HEK293 (cell line): ENCODE results near the gene RPS6KA2.

Experiments used
- CTCF ChIA-PET: fragments of 350-600 bp; formaldehyde crosslinking; extraction: SDS; loops from one replicate; lab custom pipeline; 2021; ENCODE audit warnings: antibody characterized with exemption; lab: Yijun Ruan, JAX
- POLR2A ChIA-PET: fragments of 300-600 bp; formaldehyde crosslinking; extraction: SDS; loops from one replicate; lab custom pipeline; 2020; ENCODE audit warnings: antibody characterized with exemption, inconsistent platforms; lab: Yijun Ruan, JAX
- H3K27ac ChIP-seq: fragments of 200-500 bp; sonication (Bioruptor generic); 2 replicates; pipeline ENCODE4 v1.5.1; 2014; ENCODE audit warnings: low read depth, low read length, control low read depth, inconsistent platforms; ENCODE audit errors: extremely low read depth
- H3K36me3 ChIP-seq, 2 experiments: fragments of 200-500 bp in 1 of 2; sonication (Bioruptor generic) in 1 of 2; 1 replicate in 1 of 2; 2 replicates in 1 of 2; pipeline ENCODE4 v1.5.1; 2014 to 2017; ENCODE audit warnings: inconsistent platforms in 2 of 2, low read length in 2 of 2; ENCODE audit not compliant: control insufficient read depth in 2 of 2, insufficient read depth in 1 of 2
- H3K4me1 ChIP-seq: fragments of 200-500 bp; sonication (Bioruptor generic); 2 replicates; pipeline ENCODE4 v1.5.1; 2014; ENCODE audit warnings: mild to moderate bottlenecking, low read length, inconsistent platforms; ENCODE audit not compliant: control insufficient read depth, insufficient read depth
- H3K4me3 ChIP-seq: 2 replicates; pipeline ENCODE4 v1.5.1; 2011; ENCODE audit warnings: low read depth, mild to moderate bottlenecking, control low read depth, low read length, moderate library complexity
- H3K9me3 ChIP-seq: fragments of 200-500 bp; sonication (Bioruptor generic); 2 replicates; pipeline ENCODE4 v1.5.1; 2014; ENCODE audit warnings: low read depth, low read length, inconsistent platforms; ENCODE audit not compliant: control insufficient read depth, insufficient read depth
- GLI2 ChIP-seq: fragments of 450-650 bp; formaldehyde crosslinking; IDR thresholded peaks from 2 replicates; pipeline ENCODE4; 2017; ENCODE audit warnings: missing biosample characterization, missing genetic modification characterization, low read depth, borderline replicate concordance
- KLF10 ChIP-seq: fragments of 450-650 bp; IDR thresholded peaks from 2 replicates; pipeline ENCODE4 v1.5.1; 2018; ENCODE audit warnings: missing biosample characterization, mild to moderate bottlenecking, missing genetic modification characterization
- SETDB1 ChIP-seq: IDR thresholded peaks from one replicate; pipeline ENCODE4 v1.6.1; 2017; ENCODE audit warnings: mild to moderate bottlenecking, low read length, moderate library complexity, mixed read lengths; ENCODE audit not compliant: insufficient read length
- TSHZ1 ChIP-seq: fragments of 450-650 bp; formaldehyde crosslinking; IDR thresholded peaks from 2 replicates; pipeline ENCODE4 v1.5.1; 2016; ENCODE audit warnings: missing biosample characterization, missing genetic modification characterization, borderline replicate concordance
- ZBTB49 ChIP-seq: fragments of 450-650 bp; formaldehyde crosslinking; IDR thresholded peaks from 2 replicates; pipeline ENCODE4 v1.5.1; 2016; ENCODE audit warnings: missing biosample characterization, missing genetic modification characterization, low read depth
- ZNF112 ChIP-seq: fragments of 450-650 bp; formaldehyde crosslinking; IDR thresholded peaks from 2 replicates; pipeline ENCODE4 v1.5.0; 2017; ENCODE audit warnings: missing biosample characterization, missing genetic modification characterization
- ZNF157 ChIP-seq: fragments of 450-650 bp; formaldehyde crosslinking; IDR thresholded peaks from 2 replicates; pipeline ENCODE4 v1.5.1; 2016; ENCODE audit warnings: missing biosample characterization, missing genetic modification characterization
- ZNF184 ChIP-seq: fragments of 450-650 bp; IDR thresholded peaks from 2 replicates; pipeline ENCODE4 v1.5.1; 2018; ENCODE audit warnings: missing biosample characterization, mild to moderate bottlenecking, missing genetic modification characterization
- ZNF211 ChIP-seq: fragments of 450-650 bp; formaldehyde crosslinking; IDR thresholded peaks from 2 replicates; pipeline ENCODE4 v1.5.1; 2016; ENCODE audit warnings: low read depth, missing biosample characterization, missing genetic modification characterization
- ZNF335 ChIP-seq: fragments of 450-650 bp; formaldehyde crosslinking; conservative IDR thresholded peaks from 2 replicates; pipeline ENCODE4 v1.5.1; 2016; ENCODE audit warnings: missing biosample characterization, missing genetic modification characterization
- ZNF366 ChIP-seq: fragments of 450-650 bp; formaldehyde crosslinking; conservative IDR thresholded peaks from 2 replicates; pipeline ENCODE4 v1.5.1; 2016; ENCODE audit warnings: missing biosample characterization, missing genetic modification characterization
- ZNF529 ChIP-seq: fragments of 450-650 bp; formaldehyde crosslinking; IDR thresholded peaks from 2 replicates; pipeline ENCODE4 v1.5.1; 2017; ENCODE audit warnings: missing genetic modification characterization, missing biosample characterization; ENCODE audit not compliant: insufficient replicate concordance
- ZNF549 ChIP-seq: fragments of 450-650 bp; IDR thresholded peaks from 2 replicates; pipeline ENCODE4 v1.5.1; 2018; ENCODE audit warnings: missing biosample characterization, missing genetic modification characterization, mild to moderate bottlenecking, inconsistent platforms, moderate library complexity
- ZNF585B ChIP-seq: fragments of 450-650 bp; formaldehyde crosslinking; IDR thresholded peaks from 2 replicates; pipeline ENCODE4 v1.5.1; 2016; ENCODE audit warnings: missing biosample characterization, missing genetic modification characterization
- ZNF600 ChIP-seq: fragments of 450-650 bp; formaldehyde crosslinking; IDR thresholded peaks from 2 replicates; pipeline ENCODE4 v1.5.1; 2016; ENCODE audit warnings: missing biosample characterization, missing genetic modification characterization
- ZNF785 ChIP-seq: fragments of 450-650 bp; formaldehyde crosslinking; IDR thresholded peaks from 2 replicates; pipeline ENCODE4 v1.5.1; 2016; ENCODE audit warnings: missing biosample characterization, missing genetic modification characterization
- ZNF843 ChIP-seq: fragments of 450-650 bp; formaldehyde crosslinking; IDR thresholded peaks from 2 replicates; pipeline ENCODE4 v1.5.1; 2016; ENCODE audit warnings: missing biosample characterization, missing genetic modification characterization
- ZXDB ChIP-seq: fragments of 450-650 bp; formaldehyde crosslinking; IDR thresholded peaks from 2 replicates; pipeline ENCODE4 v1.5.1; 2016; ENCODE audit warnings: missing biosample characterization, missing genetic modification characterization
- TF ChIP-seq, protein P1 (sequence below): fragments of 450-650 bp; formaldehyde crosslinking; optimal IDR thresholded peaks from 2 replicates; pipeline ENCODE3; 2016; ENCODE audit warnings: missing biosample characterization, mild to moderate bottlenecking, missing genetic modification characterization
- TF ChIP-seq, protein P2 (sequence below): fragments of 450-650 bp; formaldehyde crosslinking; IDR thresholded peaks from 2 replicates; pipeline ENCODE4 v1.5.1; 2016; ENCODE audit warnings: missing biosample characterization, missing genetic modification characterization

Gene RPS6KA2

GRCh38 chr6:166559662-166560061 lies 67.4 kb downstream of the RPS6KA2 start:
- Histone ChIP-seq H3K4me1 (no peaks in the 10 kb centered on the region), H3K36me3 (no peaks in the 10 kb centered on the region), H3K27ac (no peak overlapping the region), H3K9me3 (no peaks in the 10 kb centered on the region), H3K4me3 (no peak overlapping the region)
- TF ChIP-seq SETDB1 = peak; percentile 71
- TF ChIP-seq ZNF529 (tag by site-specific recombination) = no peak
- POLR2A ChIA-PET = no interaction called here
- CTCF ChIA-PET = no interaction called here

DNA sequence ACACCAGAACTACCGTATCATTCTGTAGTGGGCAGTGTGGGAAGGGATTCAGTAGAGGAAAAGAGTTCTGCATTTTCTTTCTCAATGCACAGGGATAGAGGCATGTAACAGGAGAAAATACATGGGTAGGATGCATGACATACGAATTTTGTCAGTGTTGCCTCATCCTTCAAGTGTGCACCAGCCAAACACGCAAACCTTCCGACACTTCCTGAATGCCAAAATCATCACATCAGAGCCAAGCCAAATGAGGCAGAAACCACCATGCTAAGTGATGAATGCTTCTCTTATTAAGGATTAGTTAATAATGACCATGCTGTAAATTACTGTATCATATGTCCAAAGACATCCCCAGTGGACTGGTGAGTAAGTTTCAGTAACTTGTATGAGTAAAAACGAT lies 67.8 kb downstream of the RPS6KA2 start:
- H3K9me3 ChIP-seq = no peaks in the 10 kb centered on the region
- POLR2A ChIA-PET = no interaction called here
- H3K4me1 ChIP-seq = no peaks in the 10 kb centered on the region
- no peak overlapping the region for H3K27ac ChIP-seq
- TF ChIP-seq ZXDB (tag by site-specific recombination) = no peak
- TF ChIP-seq, all 188 proteins: peak for 0
- no peaks in the 10 kb centered on the region for H3K36me3 ChIP-seq
- no peak overlapping the region for H3K4me3 ChIP-seq
- CTCF ChIA-PET = no interaction called here

DNA sequence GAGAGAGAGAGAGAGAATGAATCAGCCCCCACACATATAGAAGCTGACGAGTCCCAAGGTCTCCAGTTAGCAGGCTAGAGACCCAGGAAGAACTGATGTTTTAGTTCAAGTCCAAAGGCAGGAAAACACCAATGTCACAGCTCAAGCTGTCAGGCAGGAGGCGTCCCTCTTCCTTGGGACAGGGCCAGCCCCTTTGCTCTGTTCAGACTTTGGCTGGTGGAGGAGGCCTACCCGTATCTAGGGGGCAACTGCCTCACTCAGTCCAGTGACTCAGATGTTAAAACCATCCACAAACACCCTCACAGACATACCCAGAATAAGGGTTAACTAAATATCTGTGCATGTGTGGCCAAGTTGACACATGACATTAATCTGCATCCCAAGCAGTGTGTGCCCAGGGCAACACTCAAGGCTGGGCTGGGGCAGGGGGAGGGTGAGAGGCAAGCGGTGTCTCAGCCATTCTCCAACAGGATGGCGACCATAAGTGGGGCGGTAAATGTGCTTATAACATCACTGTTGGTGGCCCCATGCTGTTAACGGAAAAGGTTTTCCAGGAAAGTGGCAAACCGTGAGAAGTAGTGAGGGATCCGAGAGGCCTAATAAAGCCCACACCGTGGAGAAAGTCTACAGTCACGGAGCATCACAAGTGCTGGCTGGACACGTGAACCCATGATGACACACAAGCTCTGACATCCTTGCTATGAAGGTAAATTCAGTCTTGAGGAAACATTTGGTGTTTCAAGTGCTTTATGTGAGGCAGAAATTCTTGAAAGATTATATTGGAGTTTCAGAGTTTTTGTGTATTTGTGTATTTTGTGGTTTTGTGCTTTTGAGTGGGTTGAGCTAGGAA lies 68.7 kb downstream of the RPS6KA2 start:
- no peak overlapping the region for H3K4me3 ChIP-seq
- H3K4me1 ChIP-seq = no peaks in the 10 kb centered on the region
- CTCF ChIA-PET = no interaction called here
- POLR2A ChIA-PET = no interaction called here
- no peak overlapping the region for H3K27ac ChIP-seq
- H3K9me3 ChIP-seq = no peaks in the 10 kb centered on the region
- TF ChIP-seq ZNF366 (tag by site-specific recombination) (no peak), ZNF785 (no peak), ZNF843 (tag by site-specific recombination) (no peak), ZNF335 (no peak), ZBTB49 (tag by site-specific recombination) (no peak), ZNF211 (no peak), ZNF549 (no peak), ZNF112 (tag by site-specific recombination) (no peak), ZNF600 (no peak), GLI2 (tag by site-specific recombination) (no peak), TSHZ1 (no peak), ZNF585B (tag by site-specific recombination) (no peak), KLF10 (tag by site-specific recombination) (no peak), ZNF157 (tag by site-specific recombination) (no peak), ZNF184 (tag by site-specific recombination) (no peak)
- TF ChIP-seq, protein P1, sequence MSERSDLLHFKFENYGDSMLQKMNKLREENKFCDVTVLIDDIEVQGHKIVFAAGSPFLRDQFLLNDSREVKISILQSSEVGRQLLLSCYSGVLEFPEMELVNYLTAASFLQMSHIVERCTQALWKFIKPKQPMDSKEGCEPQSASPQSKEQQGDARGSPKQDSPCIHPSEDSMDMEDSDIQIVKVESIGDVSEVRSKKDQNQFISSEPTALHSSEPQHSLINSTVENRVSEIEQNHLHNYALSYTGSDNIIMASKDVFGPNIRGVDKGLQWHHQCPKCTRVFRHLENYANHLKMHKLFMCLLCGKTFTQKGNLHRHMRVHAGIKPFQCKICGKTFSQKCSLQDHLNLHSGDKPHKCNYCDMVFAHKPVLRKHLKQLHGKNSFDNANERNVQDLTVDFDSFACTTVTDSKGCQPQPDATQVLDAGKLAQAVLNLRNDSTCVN (tag by site-specific recombination) = no peak
- TF ChIP-seq, protein P2, sequence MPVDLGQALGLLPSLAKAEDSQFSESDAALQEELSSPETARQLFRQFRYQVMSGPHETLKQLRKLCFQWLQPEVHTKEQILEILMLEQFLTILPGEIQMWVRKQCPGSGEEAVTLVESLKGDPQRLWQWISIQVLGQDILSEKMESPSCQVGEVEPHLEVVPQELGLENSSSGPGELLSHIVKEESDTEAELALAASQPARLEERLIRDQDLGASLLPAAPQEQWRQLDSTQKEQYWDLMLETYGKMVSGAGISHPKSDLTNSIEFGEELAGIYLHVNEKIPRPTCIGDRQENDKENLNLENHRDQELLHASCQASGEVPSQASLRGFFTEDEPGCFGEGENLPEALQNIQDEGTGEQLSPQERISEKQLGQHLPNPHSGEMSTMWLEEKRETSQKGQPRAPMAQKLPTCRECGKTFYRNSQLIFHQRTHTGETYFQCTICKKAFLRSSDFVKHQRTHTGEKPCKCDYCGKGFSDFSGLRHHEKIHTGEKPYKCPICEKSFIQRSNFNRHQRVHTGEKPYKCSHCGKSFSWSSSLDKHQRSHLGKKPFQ = no peak
- no peaks in the 10 kb centered on the region for H3K36me3 ChIP-seq
